ENCODE results near the gene NDUFS2.
A peak's percentile ranks its signal among the peaks of the same experiment; 100 is the strongest.

DNA sequence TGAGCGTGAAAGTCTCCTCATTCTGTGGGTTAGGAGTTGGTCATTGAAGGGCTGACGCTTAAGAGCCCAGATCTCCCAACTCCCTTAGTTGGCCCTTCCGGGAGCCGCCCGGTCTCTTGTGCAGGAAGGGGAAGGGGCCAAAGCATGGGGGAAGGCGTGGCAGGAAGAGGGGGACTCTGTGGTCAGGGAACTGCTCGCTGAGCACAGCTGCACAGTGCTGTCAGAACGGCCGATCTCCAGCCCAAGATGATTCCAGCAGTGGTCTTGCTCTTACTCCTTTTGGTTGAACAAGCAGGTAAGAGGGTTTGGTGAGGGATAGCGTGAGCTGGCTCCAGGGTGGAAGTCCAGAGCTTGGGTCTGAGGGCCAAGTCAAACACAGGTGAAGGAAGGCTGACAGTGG, 12.9 kb downstream of the NDUFS2 start, which contains the start of gene FCER1G:
- TF ChIP-seq, protein P1, sequence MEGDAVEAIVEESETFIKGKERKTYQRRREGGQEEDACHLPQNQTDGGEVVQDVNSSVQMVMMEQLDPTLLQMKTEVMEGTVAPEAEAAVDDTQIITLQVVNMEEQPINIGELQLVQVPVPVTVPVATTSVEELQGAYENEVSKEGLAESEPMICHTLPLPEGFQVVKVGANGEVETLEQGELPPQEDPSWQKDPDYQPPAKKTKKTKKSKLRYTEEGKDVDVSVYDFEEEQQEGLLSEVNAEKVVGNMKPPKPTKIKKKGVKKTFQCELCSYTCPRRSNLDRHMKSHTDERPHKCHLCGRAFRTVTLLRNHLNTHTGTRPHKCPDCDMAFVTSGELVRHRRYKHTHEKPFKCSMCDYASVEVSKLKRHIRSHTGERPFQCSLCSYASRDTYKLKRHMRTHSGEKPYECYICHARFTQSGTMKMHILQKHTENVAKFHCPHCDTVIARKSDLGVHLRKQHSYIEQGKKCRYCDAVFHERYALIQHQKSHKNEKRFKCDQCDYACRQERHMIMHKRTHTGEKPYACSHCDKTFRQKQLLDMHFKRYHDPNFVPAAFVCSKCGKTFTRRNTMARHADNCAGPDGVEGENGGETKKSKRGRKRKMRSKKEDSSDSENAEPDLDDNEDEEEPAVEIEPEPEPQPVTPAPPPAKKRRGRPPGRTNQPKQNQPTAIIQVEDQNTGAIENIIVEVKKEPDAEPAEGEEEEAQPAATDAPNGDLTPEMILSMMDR (IDR thresholded peaks at IDR 0.05), result no peak
- TF ChIP-seq POLR2A (IDR thresholded peaks at IDR 0.05) (peak; percentile 9 to 36), EP300 (IDR thresholded peaks at IDR 0.05) (peak in 1 of 2 donors; percentile 60)

Measured in tibial nerve (tissue), 4 donors.